PC-3 (cell line): ENCODE results near the gene RPL37A. TPM values are rescaled to one million over a fixed set of nuclear protein-coding genes. Genes with fewer than 3 reads are reported as not detected.

Experiments used
- ATAC-seq: fragments of 200-7000 bp; cut with Tn5 transposase; 2 replicates; pipeline ENCODE4 v1.9.1; 2020; ENCODE audit warnings: mild to moderate bottlenecking, moderate library complexity
- BruUV-seq: library from RNA; stranded (reverse); fragments of 400-500 nt; replicated peaks from 2 replicates; lab custom pipeline; 2021; lab: Mats Ljungman, UMichigan
- CTCF ChIA-PET: fragments of 300-600 bp; sonication (Branson Sonifier 250); formaldehyde crosslinking; loops from one replicate; lab custom pipeline; 2022; ENCODE audit warnings: antibody characterized with exemption; lab: Charles Lee
- POLR2A ChIA-PET: fragments of 300-600 bp; sonication (Branson Sonifier 250); formaldehyde crosslinking; loops from one replicate; lab custom pipeline; 2022; ENCODE audit warnings: antibody characterized with exemption; ENCODE audit not compliant: unreplicated experiment; lab: Charles Lee
- DNase-seq: peaks from one replicate; pipeline ENCODE4 v3.0.0-alpha.2; 2015
- H2AFZ ChIP-seq: fragments of 300-600 bp; sonication (generic); 2 replicates; pipeline ENCODE4 v1.6.0; 2016; ENCODE audit warnings: antibody characterized with exemption, low read length
- H3F3A ChIP-seq: fragments of 300-600 bp; sonication (generic); one replicate; pipeline ENCODE4 v1.6.0; 2017; ENCODE audit warnings: antibody characterized with exemption, low read length, control low read depth, mild to moderate bottlenecking; ENCODE audit not compliant: unreplicated experiment
- H3K27ac ChIP-seq: fragments of 300-600 bp; sonication (generic); 2 replicates; pipeline ENCODE4 v1.5.1; 2016; ENCODE audit warnings: mild to moderate bottlenecking, low read length
- H3K27me3 ChIP-seq: fragments of 300-600 bp; sonication (generic); 2 replicates; pipeline ENCODE4 v1.6.1; 2016; ENCODE audit warnings: low read length, mixed read lengths
- H3K36me3 ChIP-seq: fragments of 300-600 bp; sonication (generic); 2 replicates; pipeline ENCODE4 v1.6.1; 2016; ENCODE audit warnings: low read depth, mixed run types, low read length, mixed read lengths
- H3K4me1 ChIP-seq: fragments of 300-600 bp; sonication (generic); 2 replicates; pipeline ENCODE4 v1.5.1; 2016; ENCODE audit warnings: low read length; ENCODE audit not compliant: insufficient read depth
- H3K4me2 ChIP-seq: fragments of 300-600 bp; sonication (generic); 2 replicates; pipeline ENCODE4 v1.6.0; 2016; ENCODE audit warnings: low read length
- H3K4me3 ChIP-seq: fragments of 300-600 bp; sonication (generic); 2 replicates; pipeline ENCODE4 v1.5.1; 2016; ENCODE audit warnings: mild to moderate bottlenecking, low read length, mixed read lengths
- H3K79me2 ChIP-seq: fragments of 300-600 bp; sonication (generic); 2 replicates; pipeline ENCODE4 v1.6.1; 2017; ENCODE audit warnings: low read length, mixed read lengths
- H3K9ac ChIP-seq: fragments of 300-600 bp; sonication (generic); 2 replicates; pipeline ENCODE4 v1.6.0; 2016; ENCODE audit warnings: mild to moderate bottlenecking, low read length
- H3K9me2 ChIP-seq: fragments of 300-600 bp; sonication (generic); replicated peaks from 2 replicates; pipeline ENCODE4 v1.6.1; 2016; ENCODE audit warnings: mixed run types, low read length, mixed read lengths
- H3K9me3 ChIP-seq: fragments of 300-600 bp; sonication (generic); 2 replicates; pipeline ENCODE4 v1.6.1; 2016; ENCODE audit warnings: low read length, mixed read lengths
- H4K20me1 ChIP-seq: fragments of 300-600 bp; sonication (generic); 2 replicates; pipeline ENCODE4 v1.6.1; 2016; ENCODE audit warnings: low read length, mixed read lengths
- EZH2 ChIP-seq: fragments of 300-600 bp; sonication (generic); IDR thresholded peaks from one replicate; pipeline ENCODE4 v1.6.1; 2017; ENCODE audit warnings: antibody characterized with exemption, mild to moderate bottlenecking, low read length; ENCODE audit not compliant: unreplicated experiment
- EZH2phosphoT487 ChIP-seq: fragments of 300-600 bp; sonication (generic); IDR thresholded peaks from 2 replicates; pipeline ENCODE4 v1.6.1; 2018; ENCODE audit warnings: mild to moderate bottlenecking, antibody characterized with exemption, low read length, borderline replicate concordance
- intact Hi-C: fragments of 100-400 bp; cut with micrococcal nuclease; formaldehyde crosslinking; loops from 2 replicates; pipeline ENCODE4 v1.9.0; 2023
- total RNA-seq: library from RNA; depleted of rRNA; stranded (reverse); fragments of >200 nt; gene quantifications from 2 replicates; pipeline ENCODE4 v1.2.3, GENCODE V29; 2014
- TF ChIP-seq, protein P1 (sequence below): fragments of 300-600 bp; sonication (generic); conservative IDR thresholded peaks from 2 replicates; pipeline ENCODE4 v1.5.1; 2017; ENCODE audit warnings: antibody characterized with exemption, low read depth, mild to moderate bottlenecking, low read length

Gene RPL37A
- total RNA-seq, 1 experiment from 2014 or later: 2,472 TPM

DNA sequence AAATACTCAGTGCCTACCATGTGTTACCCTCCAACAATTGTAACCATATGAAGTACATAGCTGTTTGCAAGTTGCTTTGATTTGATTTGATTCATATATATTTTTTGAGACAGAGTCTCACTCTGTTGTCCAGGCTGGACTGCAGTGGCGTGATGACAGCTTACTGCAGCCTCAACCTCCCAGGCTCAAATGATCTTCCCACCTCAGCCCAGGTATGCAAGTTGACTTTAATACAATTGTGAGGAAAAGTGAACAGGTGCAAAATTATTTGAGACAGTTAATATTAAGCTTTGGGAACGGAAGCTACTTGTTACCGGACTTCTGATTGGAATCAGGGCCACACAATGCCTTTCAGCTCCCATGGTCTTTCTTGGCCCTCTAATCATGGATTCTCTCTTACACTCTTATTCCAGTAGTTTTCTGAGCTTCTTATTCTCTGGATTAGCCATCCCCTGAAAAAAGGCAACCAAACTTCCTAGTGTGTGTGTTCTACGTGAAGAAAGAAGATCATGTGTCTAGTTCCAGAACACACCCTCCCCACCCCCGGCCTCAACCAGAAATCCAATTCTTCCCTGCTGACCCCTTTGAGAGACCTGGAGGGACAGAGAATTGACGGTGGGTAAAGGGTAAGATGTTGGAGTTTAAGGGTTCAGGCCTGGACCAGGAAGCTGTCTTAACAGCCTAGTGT lies 1.1 kb upstream of the RPL37A start:
- intact Hi-C loops: loop anchor here (1.0 to 10.0 kb wide), 4 partner anchors 85 to 383 kb away; partner anchors contain the start of gene SMARCAL1
- POLR2A ChIA-PET: no interaction called here
- H3K9ac ChIP-seq: peak overlapping the region; percentile 99; the same call in 1 of the 2 replicates
- DNase-seq (no peak), ATAC-seq (no peak)
- peak overlapping the region; percentile 97 for H3K4me2 ChIP-seq
- peaks cover 48% of the 10 kb centered on the region for H3K79me2 ChIP-seq
- TF ChIP-seq EZH2 (no peak), EZH2phosphoT487 (no peak)
- peaks cover 49% of the 10 kb centered on the region for H3K4me1 ChIP-seq
- H3K27ac ChIP-seq: no peak overlapping the region
- peaks cover 34% of the 10 kb centered on the region for H3K36me3 ChIP-seq
- H3K9me3 ChIP-seq: no peaks in the 10 kb centered on the region
- CTCF ChIA-PET: no interaction called here
- H3K4me3 ChIP-seq: peak overlapping the region; percentile 83
- no peaks in the 10 kb centered on the region for H3F3A ChIP-seq
- H4K20me1 ChIP-seq: peaks cover 34% of the 10 kb centered on the region
- no peaks in the 10 kb centered on the region for H3K27me3 ChIP-seq
- H2AFZ ChIP-seq: no peak overlapping the region
- no TSS peak for BruUV-seq
- H3K9me2 ChIP-seq: no peaks in the 10 kb centered on the region

DNA sequence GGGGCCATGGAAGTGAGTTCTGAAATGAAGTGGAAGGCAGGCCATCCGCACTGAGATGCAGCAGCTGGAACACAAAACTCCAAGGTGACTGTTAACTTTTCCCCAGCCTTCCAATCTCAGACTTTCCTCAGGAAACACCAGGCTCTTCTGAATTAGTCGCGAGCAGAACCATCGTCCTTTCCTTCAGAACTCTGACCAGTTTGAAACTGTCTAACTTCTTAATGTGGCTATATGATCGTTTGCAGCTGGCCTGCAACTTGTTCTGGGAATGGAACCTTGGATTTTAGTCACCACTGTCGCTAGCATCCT lies 620 bp upstream of the RPL37A start:
- H3K4me1 ChIP-seq: peaks cover 44% of the 10 kb centered on the region
- POLR2A ChIA-PET: interaction anchor here (0.5 to 0.9 kb wide), 6 partner anchors 20 to 439 kb away, joined by 3 to 10 read pairs (median 4); partner anchors contain the start of gene SMARCAL1

DNA sequence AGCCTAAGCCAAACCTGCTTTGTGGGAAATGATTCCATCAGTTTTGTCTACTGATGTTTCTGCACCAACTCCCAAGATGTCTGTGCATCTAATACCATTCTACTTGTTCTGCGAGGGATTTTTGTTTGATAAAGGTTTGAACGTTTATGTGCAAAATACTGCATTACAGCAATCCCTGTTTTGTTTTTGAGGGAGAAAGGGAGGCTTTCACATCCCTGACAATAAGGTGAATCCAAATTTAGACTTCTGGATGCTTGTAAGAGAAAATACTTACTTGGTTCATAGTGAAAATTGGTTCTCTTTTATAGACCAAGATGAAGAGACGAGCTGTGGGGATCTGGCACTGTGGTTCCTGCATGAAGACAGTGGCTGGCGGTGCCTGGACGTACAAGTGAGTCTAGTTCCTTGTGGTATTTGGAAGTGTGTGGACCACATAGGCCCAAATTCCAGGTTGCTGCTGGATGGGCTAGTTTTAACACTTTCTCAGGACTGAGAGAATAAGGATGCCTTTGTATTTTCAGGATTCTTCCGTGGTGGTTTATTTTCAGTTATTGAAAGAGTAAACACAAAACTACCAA lies 1.1 kb downstream of the RPL37A start:
- BruUV-seq: no TSS peak
- Histone ChIP-seq H3K9me3 (no peaks in the 10 kb centered on the region), H3K4me3 (peak overlapping the region; percentile 83), H3F3A (no peaks in the 10 kb centered on the region), H3K4me1 (peaks cover 36% of the 10 kb centered on the region), H3K9me2 (no peaks in the 10 kb centered on the region), H3K27me3 (no peaks in the 10 kb centered on the region), H3K79me2 (peaks cover 52% of the 10 kb centered on the region), H2AFZ (no peak overlapping the region), H4K20me1 (peaks cover 55% of the 10 kb centered on the region), H3K36me3 (peaks cover 56% of the 10 kb centered on the region), H3K27ac (peak overlapping the region; percentile 29; the same call in 1 of the 2 replicates), H3K9ac (peak overlapping the region; percentile 99), H3K4me2 (peak overlapping the region; percentile 97)
- ATAC-seq (no peak), DNase-seq (no peak)
- ChIA-PET CTCF (no interaction called here), POLR2A (no interaction called here)
- intact Hi-C loops: loop anchor here (5.0 to 10.0 kb wide), 3 partner anchors 185 to 385 kb away; no protein-coding TSS in a partner anchor
- TF ChIP-seq, protein P1, sequence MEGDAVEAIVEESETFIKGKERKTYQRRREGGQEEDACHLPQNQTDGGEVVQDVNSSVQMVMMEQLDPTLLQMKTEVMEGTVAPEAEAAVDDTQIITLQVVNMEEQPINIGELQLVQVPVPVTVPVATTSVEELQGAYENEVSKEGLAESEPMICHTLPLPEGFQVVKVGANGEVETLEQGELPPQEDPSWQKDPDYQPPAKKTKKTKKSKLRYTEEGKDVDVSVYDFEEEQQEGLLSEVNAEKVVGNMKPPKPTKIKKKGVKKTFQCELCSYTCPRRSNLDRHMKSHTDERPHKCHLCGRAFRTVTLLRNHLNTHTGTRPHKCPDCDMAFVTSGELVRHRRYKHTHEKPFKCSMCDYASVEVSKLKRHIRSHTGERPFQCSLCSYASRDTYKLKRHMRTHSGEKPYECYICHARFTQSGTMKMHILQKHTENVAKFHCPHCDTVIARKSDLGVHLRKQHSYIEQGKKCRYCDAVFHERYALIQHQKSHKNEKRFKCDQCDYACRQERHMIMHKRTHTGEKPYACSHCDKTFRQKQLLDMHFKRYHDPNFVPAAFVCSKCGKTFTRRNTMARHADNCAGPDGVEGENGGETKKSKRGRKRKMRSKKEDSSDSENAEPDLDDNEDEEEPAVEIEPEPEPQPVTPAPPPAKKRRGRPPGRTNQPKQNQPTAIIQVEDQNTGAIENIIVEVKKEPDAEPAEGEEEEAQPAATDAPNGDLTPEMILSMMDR: no peak
- no peak for TF ChIP-seq EZH2
- no peak for TF ChIP-seq EZH2phosphoT487

More for the DNA sequence above, 620 bp upstream of the RPL37A start:
- Histone ChIP-seq H3K79me2 (peaks cover 52% of the 10 kb centered on the region), H3K9me3 (no peaks in the 10 kb centered on the region), H3F3A (no peaks in the 10 kb centered on the region), H3K27me3 (no peaks in the 10 kb centered on the region), H4K20me1 (peaks cover 39% of the 10 kb centered on the region), H3K4me2 (peak overlapping the region; percentile 97), H3K9me2 (no peaks in the 10 kb centered on the region), H3K9ac (peak overlapping the region; percentile 99), H3K4me3 (peak overlapping the region; percentile 83), H3K27ac (0 out of 2 replicates have a peak overlapping the region, but pooled peaks have one; percentile 4), H2AFZ (peak overlapping the region; percentile 98), H3K36me3 (peaks cover 39% of the 10 kb centered on the region)
- intact Hi-C loops: loop anchor here (1.0 to 10.0 kb wide), 4 partner anchors 86 to 383 kb away; partner anchors contain the start of gene SMARCAL1
- DNase-seq (no peak), ATAC-seq (no peak)
- TF ChIP-seq, protein P1: no peak
- no peak for TF ChIP-seq EZH2phosphoT487
- no peak for TF ChIP-seq EZH2
- BruUV-seq: no TSS peak
- CTCF ChIA-PET: no interaction called here
